Measurements from ENCODE around the gene IGFL4. TPM values are rescaled to one million over a fixed set of nuclear protein-coding genes. Genes with fewer than 3 reads are reported as not detected.

Gene IGFL4
- total and polyA plus RNA-seq, 8 donors = 0.15 TPM; not detected in 7

DNA sequence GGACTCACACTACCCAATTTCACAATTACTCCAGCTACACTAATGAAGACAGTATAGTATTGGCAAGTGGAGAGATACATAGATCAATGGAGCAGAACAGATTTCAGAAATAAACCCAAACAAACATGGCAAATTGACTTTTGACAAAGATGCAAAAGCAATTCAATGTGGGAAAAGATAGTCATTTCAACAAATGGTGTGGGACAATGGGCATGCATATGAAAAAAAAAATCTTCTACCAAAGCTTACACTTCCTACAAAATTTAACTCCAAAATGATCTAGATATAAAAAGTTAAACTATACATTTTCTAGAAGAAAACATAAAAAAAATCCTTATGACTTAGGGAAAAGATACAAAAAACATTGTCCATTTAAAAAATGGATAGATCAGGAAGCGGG, 2.7 kb upstream of the IGFL4 start:
- peaks cover 0 to 12% (median 3%) of the 10 kb centered on the region in 4 donors for H3K9me3 ChIP-seq
- TF ChIP-seq POLR2AphosphoS5 (IDR thresholded peaks at IDR 0.05) (no peak), POLR2A (IDR thresholded peaks at IDR 0.05) (no peak), EP300 (IDR thresholded peaks at IDR 0.05) (no peak)
- TF ChIP-seq, protein P1, sequence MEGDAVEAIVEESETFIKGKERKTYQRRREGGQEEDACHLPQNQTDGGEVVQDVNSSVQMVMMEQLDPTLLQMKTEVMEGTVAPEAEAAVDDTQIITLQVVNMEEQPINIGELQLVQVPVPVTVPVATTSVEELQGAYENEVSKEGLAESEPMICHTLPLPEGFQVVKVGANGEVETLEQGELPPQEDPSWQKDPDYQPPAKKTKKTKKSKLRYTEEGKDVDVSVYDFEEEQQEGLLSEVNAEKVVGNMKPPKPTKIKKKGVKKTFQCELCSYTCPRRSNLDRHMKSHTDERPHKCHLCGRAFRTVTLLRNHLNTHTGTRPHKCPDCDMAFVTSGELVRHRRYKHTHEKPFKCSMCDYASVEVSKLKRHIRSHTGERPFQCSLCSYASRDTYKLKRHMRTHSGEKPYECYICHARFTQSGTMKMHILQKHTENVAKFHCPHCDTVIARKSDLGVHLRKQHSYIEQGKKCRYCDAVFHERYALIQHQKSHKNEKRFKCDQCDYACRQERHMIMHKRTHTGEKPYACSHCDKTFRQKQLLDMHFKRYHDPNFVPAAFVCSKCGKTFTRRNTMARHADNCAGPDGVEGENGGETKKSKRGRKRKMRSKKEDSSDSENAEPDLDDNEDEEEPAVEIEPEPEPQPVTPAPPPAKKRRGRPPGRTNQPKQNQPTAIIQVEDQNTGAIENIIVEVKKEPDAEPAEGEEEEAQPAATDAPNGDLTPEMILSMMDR (IDR thresholded peaks at IDR 0.05) = no peak
- no peak for DNase-seq
- H3K27ac ChIP-seq = no peak overlapping the region
- 91 to 100% (median 93%) methylated on average over 1 of the region's 1 CpG for whole genome bisulfite sequencing, 5 donors
- peaks cover 0 to 3% (median 0%) of the 10 kb centered on the region in 4 donors for H3K4me1 ChIP-seq
- H3K27me3 ChIP-seq = peaks cover 0 to 66% (median 15%) of the 10 kb centered on the region in 3 donors
- no peak overlapping the region for H3K4me3 ChIP-seq
- intact Hi-C loops (cut with DNase I; ENCODE audit: low total_unique reads) = no loop called here
- no peaks in the 10 kb centered on the region for H3K36me3 ChIP-seq

DNA sequence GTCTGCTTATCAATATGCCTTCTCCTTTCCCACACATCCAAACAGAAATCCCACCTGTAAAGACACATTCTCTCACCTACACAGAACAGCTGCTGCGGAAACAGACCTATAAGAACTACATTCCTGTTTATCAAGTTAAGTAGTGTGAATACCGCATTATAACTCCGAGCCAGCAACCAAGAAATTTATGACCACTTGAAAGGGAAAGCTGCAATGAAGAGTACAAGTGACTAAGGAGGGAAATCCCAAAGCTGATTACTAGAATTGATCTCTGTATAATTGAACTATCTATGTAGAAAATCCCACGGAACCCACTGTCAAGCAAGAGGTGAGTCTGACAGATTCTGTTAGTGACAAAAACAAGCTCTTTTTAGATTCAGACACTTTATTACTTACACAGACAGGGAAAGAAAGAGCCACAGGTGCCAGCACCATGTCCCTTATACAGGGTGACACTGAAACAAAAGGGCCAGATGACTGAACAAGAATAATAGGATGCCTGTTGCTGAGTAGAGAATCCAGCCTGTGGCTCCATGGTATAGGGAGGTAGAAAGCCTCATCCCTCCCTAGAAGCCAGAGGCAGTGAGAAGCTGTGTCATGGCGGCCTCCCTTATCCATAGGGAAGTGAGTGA, 1.6 kb upstream of the IGFL4 start:
- H3K4me1 ChIP-seq = peaks cover 0 to 3% (median 0%) of the 10 kb centered on the region in 4 donors
- WGBS, 5 donors = 66 to 83% (median 73%) methylated on average over 5 of the region's 5 CpGs
- H3K9me3 ChIP-seq = peaks cover 0 to 12% (median 0%) of the 10 kb centered on the region in 4 donors
- intact Hi-C loops (cut with DNase I; ENCODE audit: low total_unique reads) = no loop called here
- H3K27me3 ChIP-seq = peaks cover 0 to 61% (median 15%) of the 10 kb centered on the region in 3 donors
- H3K36me3 ChIP-seq = no peaks in the 10 kb centered on the region
- no peak for DNase-seq
- TF ChIP-seq EP300 (IDR thresholded peaks at IDR 0.05) = no peak
- no peak for TF ChIP-seq POLR2AphosphoS5 (IDR thresholded peaks at IDR 0.05)
- TF ChIP-seq, protein P1 (IDR thresholded peaks at IDR 0.05) = no peak
- H3K27ac ChIP-seq = no peak overlapping the region
- no peak overlapping the region for H3K4me3 ChIP-seq

DNA sequence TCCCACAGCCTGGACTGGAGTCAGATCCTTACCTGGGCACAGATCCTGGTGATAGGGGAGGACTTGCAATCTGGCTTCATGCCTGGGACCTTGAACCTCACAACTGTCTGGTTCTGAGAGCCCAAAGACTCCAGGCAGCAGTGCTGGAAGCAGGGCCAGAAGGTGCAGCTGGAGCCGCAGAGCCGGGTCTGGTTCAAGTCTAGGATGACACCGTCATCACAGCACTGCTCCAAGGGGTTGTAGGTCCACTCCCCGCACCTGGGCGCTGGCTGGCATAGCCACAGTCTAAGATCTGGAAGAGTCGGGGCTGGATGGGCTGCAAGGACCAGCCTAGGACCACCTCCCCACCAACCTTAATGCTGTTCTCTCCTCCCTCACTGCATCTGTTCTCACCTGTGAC, 677 bp downstream of the IGFL4 start:
- Histone ChIP-seq H3K9me3 (peaks cover 0 to 6% (median 0%) of the 10 kb centered on the region in 4 donors), H3K4me1 (peaks cover 0 to 3% (median 0%) of the 10 kb centered on the region in 4 donors), H3K36me3 (no peaks in the 10 kb centered on the region), H3K4me3 (no peak overlapping the region), H3K27ac (no peak overlapping the region), H3K27me3 (peaks cover 0 to 59% (median 15%) of the 10 kb centered on the region in 3 donors)
- no peak for DNase-seq
- TF ChIP-seq EP300 (IDR thresholded peaks at IDR 0.05) (no peak), POLR2A (IDR thresholded peaks at IDR 0.05) (no peak), POLR2AphosphoS5 (IDR thresholded peaks at IDR 0.05) (no peak)
- TF ChIP-seq, protein P1 (IDR thresholded peaks at IDR 0.05) = no peak
- 77 to 94% (median 87%) methylated on average over 3 to 6 of the region's 6 CpGs for WGBS, 5 donors
- intact Hi-C loops (cut with DNase I; ENCODE audit: low total_unique reads) = no loop called here

DNA sequence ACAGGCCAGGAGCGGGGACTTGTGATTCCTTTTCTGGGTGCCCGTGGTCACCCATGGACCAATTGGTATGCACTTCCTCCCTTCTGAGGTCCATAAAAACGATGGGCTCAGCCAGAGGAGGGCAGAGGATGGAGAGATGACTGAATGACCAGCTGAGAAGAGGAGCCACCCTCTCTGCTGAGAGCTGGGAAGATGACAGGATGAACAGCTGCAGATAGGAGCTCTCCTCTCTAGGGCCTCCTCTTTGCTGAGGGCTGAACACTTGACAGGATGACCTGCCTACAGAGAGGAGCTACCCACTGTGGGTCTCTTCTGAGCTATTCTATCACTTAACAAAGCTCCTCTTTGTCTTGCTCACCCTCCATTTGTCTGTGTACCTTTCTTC, 4.1 kb downstream of the IGFL4 start:
- WGBS, 5 donors = 33 to 71% (median 59%) methylated on average over 1 to 3 of the region's 3 CpGs
- Histone ChIP-seq H3K9me3 (no peaks in the 10 kb centered on the region), H3K36me3 (no peaks in the 10 kb centered on the region), H3K27ac (no peak overlapping the region), H3K4me1 (peaks cover 0 to 3% (median 0%) of the 10 kb centered on the region in 4 donors), H3K27me3 (peaks cover 0 to 54% (median 7%) of the 10 kb centered on the region in 3 donors), H3K4me3 (no peak overlapping the region)
- TF ChIP-seq EP300 (IDR thresholded peaks at IDR 0.05) (no peak), POLR2AphosphoS5 (IDR thresholded peaks at IDR 0.05) (no peak), POLR2A (IDR thresholded peaks at IDR 0.05) (no peak)
- TF ChIP-seq, protein P1 (IDR thresholded peaks at IDR 0.05) = no peak
- intact Hi-C loops (cut with DNase I; ENCODE audit: low total_unique reads) = no loop called here
- DNase-seq = no peak

Measured in stomach (tissue), 9 donors.